Sigmoid colon (tissue), 4 donors: ENCODE results near the gene GRAMD1A.

Experiments used
- EP300 ChIP-seq, 4 donors: sonication (generic); formaldehyde crosslinking; IDR thresholded peaks; one replicate each; pipeline ENCODE4 v1.6.1; 2017; ENCODE audit warnings: antibody characterized with exemption in 4 of 4
- POLR2A ChIP-seq, 2 donors: fragments of 450-650 bp; IDR thresholded peaks; one replicate each; pipeline ENCODE4 v1.6.1; 2016; ENCODE audit warnings: antibody characterized with exemption in 2 of 2, mild to moderate bottlenecking in 2 of 2, moderate library complexity in 2 of 2
- POLR2AphosphoS5 ChIP-seq, 4 donors: sonication (generic); formaldehyde crosslinking; IDR thresholded peaks; one replicate each; pipeline ENCODE4 v1.6.1; 2017; ENCODE audit warnings: antibody characterized with exemption in 4 of 4
- TF ChIP-seq, protein P1 (sequence below), 4 experiments: fragments of 450-650 bp in 3 of 4; fragments of 200-600 bp in 1 of 4; IDR thresholded peaks; one replicate each; pipeline ENCODE4 v1.5.1; 2016 to 2019; ENCODE audit warnings: antibody characterized with exemption in 4 of 4, mild to moderate bottlenecking in 3 of 4, moderate library complexity in 2 of 4

GRCh38 chr19:35027851-35028599, 27.9 kb downstream of the GRAMD1A start:
- TF ChIP-seq, protein P1, sequence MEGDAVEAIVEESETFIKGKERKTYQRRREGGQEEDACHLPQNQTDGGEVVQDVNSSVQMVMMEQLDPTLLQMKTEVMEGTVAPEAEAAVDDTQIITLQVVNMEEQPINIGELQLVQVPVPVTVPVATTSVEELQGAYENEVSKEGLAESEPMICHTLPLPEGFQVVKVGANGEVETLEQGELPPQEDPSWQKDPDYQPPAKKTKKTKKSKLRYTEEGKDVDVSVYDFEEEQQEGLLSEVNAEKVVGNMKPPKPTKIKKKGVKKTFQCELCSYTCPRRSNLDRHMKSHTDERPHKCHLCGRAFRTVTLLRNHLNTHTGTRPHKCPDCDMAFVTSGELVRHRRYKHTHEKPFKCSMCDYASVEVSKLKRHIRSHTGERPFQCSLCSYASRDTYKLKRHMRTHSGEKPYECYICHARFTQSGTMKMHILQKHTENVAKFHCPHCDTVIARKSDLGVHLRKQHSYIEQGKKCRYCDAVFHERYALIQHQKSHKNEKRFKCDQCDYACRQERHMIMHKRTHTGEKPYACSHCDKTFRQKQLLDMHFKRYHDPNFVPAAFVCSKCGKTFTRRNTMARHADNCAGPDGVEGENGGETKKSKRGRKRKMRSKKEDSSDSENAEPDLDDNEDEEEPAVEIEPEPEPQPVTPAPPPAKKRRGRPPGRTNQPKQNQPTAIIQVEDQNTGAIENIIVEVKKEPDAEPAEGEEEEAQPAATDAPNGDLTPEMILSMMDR (IDR thresholded peaks at IDR 0.05): no peak
- no peak for TF ChIP-seq POLR2A (IDR thresholded peaks at IDR 0.05)
- TF ChIP-seq POLR2AphosphoS5 (IDR thresholded peaks at IDR 0.05): no peak
- TF ChIP-seq EP300 (IDR thresholded peaks at IDR 0.05): no peak
